PC-9 (cell line): ENCODE data around the gene AMBRA1.

Source experiments
- EZH2 ChIP-seq: fragments of 200-600 bp; sonication (generic); IDR thresholded peaks from 2 replicates; pipeline ENCODE4 v1.8.0; 2017; ENCODE audit warnings: antibody characterized with exemption, low read depth
- TF ChIP-seq, protein P1 (sequence below): fragments of 200-600 bp; sonication (generic); conservative IDR thresholded peaks from 2 replicates; pipeline ENCODE4 v1.6.1; 2017; ENCODE audit warnings: mixed run types, antibody characterized with exemption, mild to moderate bottlenecking, moderate library complexity

DNA sequence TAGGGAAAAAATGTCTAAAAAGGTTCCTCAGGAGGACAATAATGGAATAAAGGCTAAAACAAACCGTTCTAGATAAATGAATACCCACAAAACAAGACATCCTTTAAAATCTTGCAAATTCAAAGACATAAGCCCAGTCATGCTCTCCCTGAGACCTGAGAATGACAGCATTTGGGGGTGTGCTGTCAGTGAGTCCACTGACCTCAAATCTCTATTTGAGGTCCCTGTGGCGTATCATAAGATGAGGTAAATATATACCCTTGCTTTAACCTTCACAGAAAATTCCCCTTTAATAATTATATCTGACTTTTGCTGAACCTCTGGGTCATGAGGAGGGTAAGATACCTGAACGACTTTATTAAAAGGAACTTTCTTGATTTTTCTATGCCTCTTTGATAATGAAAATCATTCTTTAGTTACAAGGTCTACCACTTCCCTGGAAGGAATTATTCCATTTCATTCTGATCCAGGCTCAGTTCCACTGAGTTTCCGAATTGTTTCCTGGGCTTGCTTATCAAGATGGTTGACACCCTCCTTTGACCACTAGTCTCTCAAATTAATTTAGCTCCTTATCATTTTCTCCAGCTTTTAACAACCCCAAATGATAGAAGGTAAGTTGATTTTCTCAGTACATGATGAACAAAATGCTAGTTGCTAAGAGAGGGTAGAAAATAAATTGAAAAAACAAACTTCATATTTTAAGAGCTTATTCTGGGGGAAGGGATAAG lies 148.5 kb downstream of the AMBRA1 start:
- TF ChIP-seq, protein P1, sequence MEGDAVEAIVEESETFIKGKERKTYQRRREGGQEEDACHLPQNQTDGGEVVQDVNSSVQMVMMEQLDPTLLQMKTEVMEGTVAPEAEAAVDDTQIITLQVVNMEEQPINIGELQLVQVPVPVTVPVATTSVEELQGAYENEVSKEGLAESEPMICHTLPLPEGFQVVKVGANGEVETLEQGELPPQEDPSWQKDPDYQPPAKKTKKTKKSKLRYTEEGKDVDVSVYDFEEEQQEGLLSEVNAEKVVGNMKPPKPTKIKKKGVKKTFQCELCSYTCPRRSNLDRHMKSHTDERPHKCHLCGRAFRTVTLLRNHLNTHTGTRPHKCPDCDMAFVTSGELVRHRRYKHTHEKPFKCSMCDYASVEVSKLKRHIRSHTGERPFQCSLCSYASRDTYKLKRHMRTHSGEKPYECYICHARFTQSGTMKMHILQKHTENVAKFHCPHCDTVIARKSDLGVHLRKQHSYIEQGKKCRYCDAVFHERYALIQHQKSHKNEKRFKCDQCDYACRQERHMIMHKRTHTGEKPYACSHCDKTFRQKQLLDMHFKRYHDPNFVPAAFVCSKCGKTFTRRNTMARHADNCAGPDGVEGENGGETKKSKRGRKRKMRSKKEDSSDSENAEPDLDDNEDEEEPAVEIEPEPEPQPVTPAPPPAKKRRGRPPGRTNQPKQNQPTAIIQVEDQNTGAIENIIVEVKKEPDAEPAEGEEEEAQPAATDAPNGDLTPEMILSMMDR = no peak
- TF ChIP-seq EZH2 = no peak
